Testis (tissue), 3 donors: ENCODE data around the gene FAM216B. TPM values are rescaled to one million over a fixed set of nuclear protein-coding genes. Genes with fewer than 3 reads are reported as not detected.

ENCODE experiments used
- DNase-seq: peaks from one replicate; pipeline ENCODE4 v3.0.0-alpha.2; 2019
- H3K27ac ChIP-seq, 2 donors: fragments of 200-600 bp; sonication (generic); one replicate each; pipeline ENCODE4 v1.5.1; 2019
- H3K27me3 ChIP-seq: fragments of 200-600 bp; sonication (generic); one replicate; pipeline ENCODE4 v1.5.1; 2019
- H3K36me3 ChIP-seq: fragments of 200-600 bp; sonication (generic); one replicate; pipeline ENCODE4 v1.5.1; 2017; ENCODE audit warnings: low read depth; ENCODE audit errors: missing control alignments
- H3K4me1 ChIP-seq: fragments of 200-600 bp; sonication (generic); one replicate; pipeline ENCODE4 v1.5.1; 2019
- H3K4me3 ChIP-seq, 2 donors: fragments of 200-600 bp; sonication (generic); one replicate each; pipeline ENCODE4 v1.5.1; 2017 to 2019
- H3K9me3 ChIP-seq: fragments of 200-600 bp; sonication (generic); one replicate; pipeline ENCODE4 v1.5.1; 2017
- POLR2A ChIP-seq: fragments of 450-650 bp; IDR thresholded peaks from one replicate; pipeline ENCODE4 v1.6.1; 2017; ENCODE audit warnings: antibody characterized with exemption, mild to moderate bottlenecking, moderate library complexity
- WGBS, 2 donors: methylation state at CpG; one replicate each; pipeline ENCODE4 v1.1.5; 2018; 5-methylcytosine and 5-hydroxymethylcytosine counted together
- intact Hi-C: fragments of 100-400 bp; cut with DNase I; formaldehyde crosslinking; loops from one replicate; pipeline ENCODE4 v1.15.1; 2023; ENCODE audit warnings: low total_unique reads
- polyA plus RNA-seq: library from polyadenylated mRNA; stranded (reverse); fragments of 350-450 nt; fragmentation: Illumina TruSeq; extraction: RNeasy Lipid Tissue Mini Kit (QIAGEN cat#74804); gene quantifications from one replicate; pipeline ENCODE4 v1.2.3, GENCODE V29; 2014; ENCODE audit warnings: low read depth, low replicate concordance; ENCODE audit not compliant: insufficient read depth
- total RNA-seq, 2 donors: library from RNA; depleted of rRNA; stranded (reverse); fragments of >200 nt; gene quantifications; one replicate each; pipeline ENCODE4 v1.2.3, GENCODE V29; 2016
- TF ChIP-seq, protein P1 (sequence below), 3 experiments: fragments of 450-650 bp in 2 of 3; fragments of 200-600 bp in 1 of 3; sonication (generic) in 1 of 3; IDR thresholded peaks; one replicate each; pipeline ENCODE4 v1.5.1; 2016 to 2019; ENCODE audit warnings: antibody characterized with exemption in 3 of 3, mild to moderate bottlenecking in 2 of 3, moderate library complexity in 1 of 3

Gene FAM216B
- total and polyA plus RNA-seq, 3 donors from 2014 or later = 0.16 to 1.3 TPM; not detected in 1

DNA sequence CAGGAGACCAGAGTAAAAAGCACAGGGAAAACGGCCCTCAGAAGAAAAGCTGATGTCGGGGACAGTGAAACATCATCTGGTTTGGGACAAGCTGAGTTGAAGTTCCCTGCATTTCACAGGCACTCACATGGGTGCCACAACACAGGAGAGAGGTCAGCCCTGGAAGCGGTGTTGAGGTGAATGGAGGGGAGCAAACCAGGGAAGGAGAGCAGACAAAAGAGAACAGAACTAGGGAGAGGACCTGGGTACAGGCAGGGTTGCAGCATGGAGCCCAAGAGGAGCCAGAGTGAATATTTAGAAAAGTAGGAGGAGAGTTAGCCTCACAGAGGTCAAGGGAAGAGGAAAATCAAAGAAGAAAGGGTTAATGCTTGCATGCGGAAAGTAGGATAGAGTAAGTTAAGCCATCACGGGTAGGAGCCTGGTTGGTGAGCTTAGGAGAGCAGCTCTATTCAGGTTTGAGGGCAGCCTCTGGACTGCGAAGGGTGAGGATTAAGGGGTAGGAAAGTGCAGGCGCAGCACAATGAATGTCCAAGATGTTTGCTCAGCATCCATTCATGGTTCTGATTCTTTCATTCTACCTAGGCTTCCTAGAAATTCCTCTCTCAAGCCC, 15.5 kb downstream of the FAM216B start:
- no peak for DNase-seq
- Histone ChIP-seq H3K27me3 (no peaks in the 10 kb centered on the region), H3K9me3 (no peaks in the 10 kb centered on the region), H3K27ac (no peak overlapping the region), H3K4me1 (no peaks in the 10 kb centered on the region), H3K4me3 (no peak overlapping the region), H3K36me3 (no peaks in the 10 kb centered on the region)
- TF ChIP-seq, protein P1, sequence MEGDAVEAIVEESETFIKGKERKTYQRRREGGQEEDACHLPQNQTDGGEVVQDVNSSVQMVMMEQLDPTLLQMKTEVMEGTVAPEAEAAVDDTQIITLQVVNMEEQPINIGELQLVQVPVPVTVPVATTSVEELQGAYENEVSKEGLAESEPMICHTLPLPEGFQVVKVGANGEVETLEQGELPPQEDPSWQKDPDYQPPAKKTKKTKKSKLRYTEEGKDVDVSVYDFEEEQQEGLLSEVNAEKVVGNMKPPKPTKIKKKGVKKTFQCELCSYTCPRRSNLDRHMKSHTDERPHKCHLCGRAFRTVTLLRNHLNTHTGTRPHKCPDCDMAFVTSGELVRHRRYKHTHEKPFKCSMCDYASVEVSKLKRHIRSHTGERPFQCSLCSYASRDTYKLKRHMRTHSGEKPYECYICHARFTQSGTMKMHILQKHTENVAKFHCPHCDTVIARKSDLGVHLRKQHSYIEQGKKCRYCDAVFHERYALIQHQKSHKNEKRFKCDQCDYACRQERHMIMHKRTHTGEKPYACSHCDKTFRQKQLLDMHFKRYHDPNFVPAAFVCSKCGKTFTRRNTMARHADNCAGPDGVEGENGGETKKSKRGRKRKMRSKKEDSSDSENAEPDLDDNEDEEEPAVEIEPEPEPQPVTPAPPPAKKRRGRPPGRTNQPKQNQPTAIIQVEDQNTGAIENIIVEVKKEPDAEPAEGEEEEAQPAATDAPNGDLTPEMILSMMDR (IDR thresholded peaks at IDR 0.05) = no peak
- TF ChIP-seq POLR2A = no peak
- intact Hi-C loops = no loop called here
- WGBS, 2 donors = 77 to 78% methylated on average over 7 of the region's 7 CpGs

DNA sequence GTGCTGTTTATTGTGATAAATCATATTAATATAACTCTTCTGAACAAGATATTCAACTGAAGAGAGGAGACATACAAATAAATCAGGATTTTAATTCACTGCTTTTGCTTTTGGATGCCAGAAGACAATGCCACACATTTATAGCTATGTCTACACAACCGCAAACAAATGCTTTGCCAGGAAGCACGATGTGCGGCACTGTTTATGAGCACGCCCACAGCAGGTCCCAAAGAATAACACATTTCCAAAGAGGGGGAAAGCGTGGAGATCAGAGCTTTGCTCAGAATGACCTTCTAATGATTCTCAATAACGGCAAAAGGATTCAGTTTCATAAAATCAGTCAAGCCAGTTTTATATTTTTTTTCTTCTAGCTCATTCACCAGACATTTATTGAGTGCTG, 16.7 kb downstream of the FAM216B start:
- Histone ChIP-seq H3K9me3 (no peaks in the 10 kb centered on the region), H3K36me3 (no peaks in the 10 kb centered on the region), H3K4me1 (no peaks in the 10 kb centered on the region), H3K27me3 (no peaks in the 10 kb centered on the region), H3K27ac (no peak overlapping the region), H3K4me3 (no peak overlapping the region)
- no peak for DNase-seq
- no peak for TF ChIP-seq POLR2A
- TF ChIP-seq, protein P1 (IDR thresholded peaks at IDR 0.05) = no peak
- 66% methylated on average over 6 of the region's 6 CpGs for WGBS, 2 donors
- intact Hi-C loops = no loop called here

DNA sequence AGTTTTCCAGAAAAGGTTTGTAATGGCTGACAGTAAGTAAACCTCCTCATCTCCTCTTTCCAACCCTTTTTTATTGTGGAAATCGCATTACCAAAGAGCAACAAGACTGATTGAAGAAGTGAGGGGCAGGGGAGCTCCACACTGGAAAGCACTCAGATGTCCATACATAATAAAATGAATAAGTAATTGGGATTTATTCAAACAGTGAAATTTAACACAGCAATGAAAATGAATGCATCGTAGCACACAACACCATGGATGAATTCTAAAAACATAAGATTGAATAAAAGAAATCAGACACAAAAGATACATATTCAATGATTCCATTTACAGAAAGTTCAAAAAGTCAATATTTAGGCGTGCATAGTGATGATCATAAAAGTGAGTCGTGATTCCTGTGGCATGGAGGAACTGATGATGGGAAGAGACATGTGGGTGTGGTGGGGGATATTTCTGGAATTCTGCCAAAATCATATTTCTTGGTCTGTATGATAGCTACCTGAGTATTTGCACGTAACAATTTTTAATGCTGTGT, 18.8 kb downstream of the FAM216B start:
- Histone ChIP-seq H3K4me1 (no peaks in the 10 kb centered on the region), H3K4me3 (no peak overlapping the region), H3K27ac (no peak overlapping the region), H3K9me3 (no peaks in the 10 kb centered on the region), H3K27me3 (no peaks in the 10 kb centered on the region), H3K36me3 (no peaks in the 10 kb centered on the region)
- DNase-seq = no peak
- 73 to 75% methylated on average over 5 of the region's 5 CpGs for WGBS, 2 donors
- TF ChIP-seq, protein P1 (IDR thresholded peaks at IDR 0.05) = no peak
- no peak for TF ChIP-seq POLR2A
- intact Hi-C loops = no loop called here

DNA sequence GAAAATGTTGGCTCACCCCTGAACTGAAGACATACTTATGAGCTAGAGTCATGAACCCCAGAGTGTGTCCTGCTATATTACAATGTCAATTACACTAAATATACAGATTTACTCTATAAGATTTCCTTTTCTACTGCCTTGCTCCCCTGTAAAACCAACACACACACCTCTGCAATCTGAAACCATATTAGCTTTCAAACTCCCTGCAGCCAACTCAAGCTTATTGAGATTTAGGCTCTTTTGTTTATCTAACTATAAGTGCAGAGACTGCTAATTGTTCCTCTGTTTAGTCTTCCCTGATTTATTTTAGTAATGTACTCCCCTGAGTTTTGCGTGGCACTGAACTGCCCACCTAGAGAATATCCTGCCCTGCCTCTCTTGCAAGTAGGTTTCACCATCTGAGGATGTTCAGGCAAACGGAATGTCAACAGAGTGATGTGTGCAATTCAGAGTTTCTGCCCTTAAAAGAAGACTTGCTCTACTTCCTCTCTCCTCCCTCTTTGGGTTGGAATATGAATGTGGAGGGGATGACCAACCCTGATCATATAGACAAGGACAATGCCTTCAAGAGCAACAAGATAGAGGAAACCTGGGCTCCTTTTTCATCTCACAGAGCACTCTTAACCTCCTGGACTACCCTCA, 22.3 kb downstream of the FAM216B start:
- DNase-seq = no peak
- TF ChIP-seq POLR2A = no peak
- TF ChIP-seq, protein P1 (IDR thresholded peaks at IDR 0.05) = no peak
- WGBS, 2 donors = 75 to 89% methylated on average over 2 of the region's 2 CpGs
- intact Hi-C loops = no loop called here
- Histone ChIP-seq H3K9me3 (no peaks in the 10 kb centered on the region), H3K4me1 (no peaks in the 10 kb centered on the region), H3K4me3 (no peak overlapping the region), H3K36me3 (no peaks in the 10 kb centered on the region), H3K27me3 (no peaks in the 10 kb centered on the region), H3K27ac (no peak overlapping the region)
